Activated CD8-positive, alpha-beta T cell treated with anti-CD3 and anti-CD28 coated beads for 36 hours (primary cell): ENCODE data around the gene TMEM41A. TPM values are rescaled to one million over a fixed set of nuclear protein-coding genes. Genes with fewer than 3 reads are reported as not detected.
"Not testable (repeated sequence)": the region's sequence is repeated elsewhere in the genome, so short reads cannot be mapped to it uniquely, and the experiment has no call there.

Source experiments
- ATAC-seq: fragments of 200-7000 bp; cut with Tn5 transposase; one replicate; pipeline ENCODE4 v1.10.0; 2021; ENCODE audit warnings: mild to moderate bottlenecking, moderate library complexity
- CTCF ChIA-PET: fragments of 350-600 bp; sonication (Branson Sonifier 250); formaldehyde crosslinking; loops from one replicate; lab custom pipeline; 2021; ENCODE audit warnings: antibody characterized with exemption; lab: Charles Lee
- POLR2A ChIA-PET: fragments of 350-600 bp; sonication (Branson Sonifier 250); formaldehyde crosslinking; loops from one replicate; lab custom pipeline; 2021; ENCODE audit warnings: antibody characterized with exemption; lab: Charles Lee
- DNase-seq: peaks from one replicate; pipeline ENCODE4 v3.0.0-alpha.2; 2020
- H3K27ac Mint-ChIP-seq: one replicate; pipeline ENCODE4 v1.8.0; 2021; ENCODE audit warnings: mild to moderate bottlenecking, mixed read lengths
- H3K27me3 Mint-ChIP-seq: one replicate; pipeline ENCODE4 v1.8.0; 2021; ENCODE audit warnings: mixed read lengths
- H3K36me3 Mint-ChIP-seq: one replicate; pipeline ENCODE4 v1.8.0; 2021; ENCODE audit warnings: low read depth, mixed read lengths
- H3K4me1 Mint-ChIP-seq: one replicate; pipeline ENCODE4 v1.8.0; 2021; ENCODE audit warnings: low read depth, mixed read lengths
- H3K4me3 Mint-ChIP-seq: one replicate; pipeline ENCODE4 v1.8.0; 2021; ENCODE audit warnings: mild to moderate bottlenecking, moderate library complexity, mixed read lengths
- H3K9me3 Mint-ChIP-seq: one replicate; pipeline ENCODE4 v1.8.0; 2021; ENCODE audit warnings: mixed read lengths
- CTCF ChIP-seq: fragments of 200-600 bp; IDR thresholded peaks from one replicate; pipeline ENCODE4 v1.8.0; 2022; ENCODE audit warnings: antibody characterized with exemption, mild to moderate bottlenecking
- intact Hi-C: fragments of 100-400 bp; cut with micrococcal nuclease; formaldehyde crosslinking; loops from one replicate; pipeline ENCODE4 v1.10.0; 2022
- total RNA-seq, 2 experiments: library from RNA; stranded (reverse); gene quantifications; one replicate each; pipeline ENCODE4 v1.2.3, GENCODE V29; 2021

The TMEM41A gene
- total RNA-seq, 2 experiments from 2014 or later = 21.5 to 24.5 TPM

GRCh38 chr3:185460309-185460708 lies 38.5 kb downstream of the TMEM41A start:
- intact Hi-C loops = no loop called here
- no peaks in the 10 kb centered on the region for H3K36me3 Mint-ChIP-seq
- POLR2A ChIA-PET = no interaction called here

DNA sequence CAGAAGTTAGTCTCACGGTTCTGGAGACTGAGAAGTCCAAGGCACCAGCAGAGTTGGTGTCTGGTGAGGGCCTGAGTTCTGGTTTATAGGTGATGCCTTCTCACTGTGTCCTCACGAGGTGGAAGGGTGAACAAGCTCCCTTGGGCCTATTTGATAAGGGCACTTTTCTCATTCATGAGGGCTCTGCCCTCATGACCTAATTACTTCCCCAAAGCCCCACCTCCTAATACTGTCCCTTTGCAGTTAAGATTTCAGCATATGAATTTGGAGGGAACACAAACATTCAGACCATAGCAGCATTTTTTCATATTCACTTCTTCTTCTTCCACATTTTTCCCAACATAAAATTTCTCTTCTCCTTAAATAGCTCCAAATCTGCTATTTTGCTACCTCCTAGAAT lies 41.5 kb downstream of the TMEM41A start:
- intact Hi-C loops = no loop called here
- no peaks in the 10 kb centered on the region for H3K9me3 Mint-ChIP-seq
- no peak overlapping the region for H3K4me3 Mint-ChIP-seq
- H3K4me1 Mint-ChIP-seq = no peaks in the 10 kb centered on the region
- H3K27me3 Mint-ChIP-seq = no peaks in the 10 kb centered on the region
- ChIA-PET CTCF (interaction anchor here (0.8 to 1.0 kb wide), 2 partner anchors 10 to 102 kb away, joined by 3 to 4 read pairs; no protein-coding TSS in a partner anchor), POLR2A (no interaction called here)
- H3K27ac Mint-ChIP-seq = no peak overlapping the region
- TF ChIP-seq CTCF = no peak
- H3K36me3 Mint-ChIP-seq = no peaks in the 10 kb centered on the region
- DNase-seq = no peak
- no peak for ATAC-seq

More at GRCh38 chr3:185460309-185460708, 38.5 kb downstream of the TMEM41A start:
- H3K27me3 Mint-ChIP-seq = no peaks in the 10 kb centered on the region
- no peaks in the 10 kb centered on the region for H3K9me3 Mint-ChIP-seq
- CTCF ChIA-PET = interaction anchor here (0.9 to 2.9 kb wide), 5 partner anchors 9 to 201 kb away, joined by 3 to 14 read pairs (median 4); no protein-coding TSS in a partner anchor
- TF ChIP-seq CTCF = no peak
- H3K27ac Mint-ChIP-seq = no peak overlapping the region
- DNase-seq (no peak), ATAC-seq (no peak)
- no peaks in the 10 kb centered on the region for H3K4me1 Mint-ChIP-seq
- H3K4me3 Mint-ChIP-seq = no peak overlapping the region

GRCh38 chr3:185451432-185451831 lies 47.4 kb downstream of the TMEM41A start:
- CTCF ChIA-PET = interaction anchor here (4.8 kb wide), 1 partner anchor 10 kb away, joined by 14 read pairs; no protein-coding TSS in a partner anchor
- H3K27ac Mint-ChIP-seq, DNase-seq, ATAC-seq, intact Hi-C loops, H3K4me3 Mint-ChIP-seq, H3K9me3 Mint-ChIP-seq, H3K4me1 Mint-ChIP-seq, H3K36me3 Mint-ChIP-seq, POLR2A ChIA-PET, H3K27me3 Mint-ChIP-seq: not testable (repeated sequence)

GRCh38 chr3:185448107-185448506 lies 50.7 kb downstream of the TMEM41A start:
- POLR2A ChIA-PET = no interaction called here
- H3K4me3 Mint-ChIP-seq = no peak overlapping the region
- no peak for TF ChIP-seq CTCF
- H3K36me3 Mint-ChIP-seq = no peaks in the 10 kb centered on the region
- H3K4me1 Mint-ChIP-seq = no peaks in the 10 kb centered on the region
- CTCF ChIA-PET = no interaction called here
- H3K27me3 Mint-ChIP-seq = peaks cover 4% of the 10 kb centered on the region
- H3K27ac Mint-ChIP-seq = no peak overlapping the region
- H3K9me3 Mint-ChIP-seq = no peaks in the 10 kb centered on the region
- no peak for ATAC-seq
- DNase-seq = no peak
- intact Hi-C loops = no loop called here

- no peaks in the 10 kb centered on the region for H3K9me3 Mint-ChIP-seq
- POLR2A ChIA-PET = no interaction called here
- DNase-seq = no peak
- H3K36me3 Mint-ChIP-seq = no peaks in the 10 kb centered on the region
- no peaks in the 10 kb centered on the region for H3K4me1 Mint-ChIP-seq
- peaks cover 4% of the 10 kb centered on the region for H3K27me3 Mint-ChIP-seq
- no peak overlapping the region for H3K27ac Mint-ChIP-seq
- ATAC-seq = no peak
- CTCF ChIA-PET = no interaction called here
- no peak for TF ChIP-seq CTCF
- H3K4me3 Mint-ChIP-seq = no peak overlapping the region
- intact Hi-C loops = no loop called here
Measured at GRCh38 chr3:185444329-185444728, 54.5 kb downstream of the TMEM41A start.

DNA sequence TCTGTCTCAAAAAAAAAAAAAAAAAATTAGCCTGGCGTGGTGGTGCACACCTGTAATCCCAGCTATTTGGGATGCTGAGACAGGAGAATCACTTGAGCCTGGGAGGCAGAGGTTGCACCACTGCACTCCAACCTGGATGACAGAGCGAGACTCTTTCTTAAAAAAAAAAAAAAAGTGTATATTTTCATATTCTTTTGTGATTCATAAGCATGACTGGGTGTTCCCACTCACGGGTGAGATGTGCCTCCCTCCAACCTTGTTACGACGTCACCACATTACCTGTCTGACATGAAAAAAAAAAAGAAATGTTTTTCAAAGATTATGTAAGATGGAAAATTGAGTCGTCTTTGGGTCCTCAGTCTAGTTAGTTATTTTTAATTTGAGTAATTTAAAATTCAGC lies 56.8 kb downstream of the TMEM41A start:
- no peaks in the 10 kb centered on the region for H3K4me1 Mint-ChIP-seq
- CTCF ChIA-PET = no interaction called here
- no peak overlapping the region for H3K4me3 Mint-ChIP-seq
- no peak for ATAC-seq
- POLR2A ChIA-PET = no interaction called here
- peaks cover 7% of the 10 kb centered on the region for H3K27me3 Mint-ChIP-seq
- H3K36me3 Mint-ChIP-seq = no peaks in the 10 kb centered on the region
- no peak for DNase-seq
- no peaks in the 10 kb centered on the region for H3K9me3 Mint-ChIP-seq
- no peak for TF ChIP-seq CTCF
- intact Hi-C loops = no loop called here
- H3K27ac Mint-ChIP-seq = no peak overlapping the region
